K562 (cell line): ENCODE measurements around the gene CREB3L1. TPM values are rescaled to one million over a fixed set of nuclear protein-coding genes. Genes with fewer than 3 reads are reported as not detected.

Experiments
- CSDE1 ChIP-seq, 2 experiments: fragments of 450-650 bp; IDR thresholded peaks; 2 replicates each; pipeline ENCODE4 v1.6.1; 2016; ENCODE audit warnings: mild to moderate bottlenecking in 1 of 2
- ELK3 ChIP-seq: fragments of 450-650 bp; formaldehyde crosslinking; IDR thresholded peaks from 2 replicates; pipeline ENCODE4 v1.4.0; 2020; ENCODE audit warnings: mild to moderate bottlenecking
- FOXM1 ChIP-seq, 2 experiments: fragments of 450-650 bp in 1 of 2; sonication (generic) in 1 of 2; formaldehyde crosslinking in 1 of 2; IDR thresholded peaks; 2 replicates each; pipeline versions ENCODE4 v1.6.1 to v1.9.0; 2017 to 2022; ENCODE audit warnings: low read depth in 2 of 2, mild to moderate bottlenecking in 2 of 2, missing genetic modification reagents in 1 of 2, moderate library complexity in 1 of 2
- HDGF ChIP-seq: fragments of 450-650 bp; IDR thresholded peaks from 2 replicates; pipeline ENCODE4 v1.6.1; 2016
- MCM7 ChIP-seq, 2 experiments: fragments of 450-650 bp; IDR thresholded peaks; 2 replicates each; pipeline ENCODE4 v1.6.1; 2016 to 2018
- MEF2A ChIP-seq: IDR thresholded peaks from 2 replicates; pipeline ENCODE4 v1.6.1; 2011; ENCODE audit warnings: low read depth, mild to moderate bottlenecking, low read length, moderate library complexity; ENCODE audit not compliant: control insufficient read depth
- NR1H2 ChIP-seq: sonication (generic); formaldehyde crosslinking; IDR thresholded peaks from 2 replicates; pipeline ENCODE4 v1.4.0; 2020; ENCODE audit warnings: mild to moderate bottlenecking, missing genetic modification reagents
- PKNOX1 ChIP-seq: fragments of 450-650 bp; IDR thresholded peaks from 2 replicates; pipeline ENCODE4 v1.6.1; 2016
- RAD51 ChIP-seq: fragments of 450-650 bp; IDR thresholded peaks from 2 replicates; pipeline ENCODE4 v1.7.1; 2016; ENCODE audit warnings: low read depth, mild to moderate bottlenecking, borderline replicate concordance
- SLC30A9 ChIP-seq: fragments of 250-450 bp; sonication (Bioruptor Pico); IDR thresholded peaks from 2 replicates; pipeline ENCODE4 v1.8.0; 2022; ENCODE audit warnings: mild to moderate bottlenecking, moderate library complexity
- STAG1 ChIP-seq: sonication (generic); formaldehyde crosslinking; IDR thresholded peaks from 2 replicates; pipeline ENCODE4 v1.5.0; 2020; ENCODE audit warnings: missing genetic modification reagents, borderline replicate concordance
- SUPT5H ChIP-seq: fragments of 450-650 bp; IDR thresholded peaks from 2 replicates; pipeline ENCODE4 v1.6.1; 2016
- TFAM ChIP-seq: fragments of 250-450 bp; sonication (Bioruptor Pico); conservative IDR thresholded peaks from 2 replicates; pipeline ENCODE4 v1.5.0; 2021; ENCODE audit warnings: mild to moderate bottlenecking, moderate library complexity
- TFE3 ChIP-seq: fragments of 450-650 bp; formaldehyde crosslinking; IDR thresholded peaks from 2 replicates; pipeline ENCODE4 v1.4.0; 2020; ENCODE audit warnings: mild to moderate bottlenecking, mixed read lengths
- VEZF1 ChIP-seq: fragments of 200-800 bp; sonication (Bioruptor generic); IDR thresholded peaks from 2 replicates; pipeline ENCODE4 v1.6.1; 2017; ENCODE audit warnings: missing genetic modification characterization, missing compliant biosample characterization
- ZNF445 ChIP-seq: fragments of 250-450 bp; sonication (Bioruptor Pico); IDR thresholded peaks from 2 replicates; pipeline ENCODE4 v1.4.0; 2020; ENCODE audit warnings: low read depth, mild to moderate bottlenecking, moderate library complexity
- polyA plus RNA-seq, 8 experiments: library from polyadenylated mRNA; depleted of rRNA in 4 of 8; stranded (reverse) in 5 of 8; unstranded in 3 of 8; fragments of >200 nt; fragmentation: Nextera tagmentation in 2 of 8; fragmentation: Illumina TruSeq in 1 of 8; extraction: Ambion mirVana in 2 of 8; extraction: Trizol in 1 of 8; gene quantifications; 2 replicates each; pipeline versions ENCODE4 v1.2.1 to v1.2.3, GENCODE V29; 2011 to 2014; ENCODE audit warnings: inconsistent platforms in 1 of 8, missing spikeins in 1 of 8
- total RNA-seq, 7 experiments: library from RNA; depleted of rRNA in 6 of 7; stranded (reverse); fragments of >200 nt in 6 of 7; fragmentation: Illumina TruSeq in 2 of 7; extraction: Trizol in 2 of 7; gene quantifications; 2 replicates each; pipeline versions ENCODE4 v1.2.1 to v1.2.3, GENCODE V29; 2011 to 2021; ENCODE audit warnings: low replicate concordance in 1 of 7

CREB3L1 gene
- total and polyA plus RNA-seq, 9 of the 15 experiments (the other 6 are each of a cell fraction or from before 2014, with no cell fraction given): 1.2 to 27.6 (median 3.7) TPM

- no peak for TF ChIP-seq ELK3 (CRISPR knock-in tag)
- TF ChIP-seq STAG1 (CRISPR knock-in tag): no peak
- TF ChIP-seq CSDE1 (IDR thresholded peaks at IDR 0.05): no peak
- TF ChIP-seq FOXM1 (IDR thresholded peaks at IDR 0.05; ENCODE audit: low read depth): no peak
- no peak for TF ChIP-seq FOXM1 (CRISPR knock-in tag; IDR thresholded peaks at IDR 0.05; ENCODE audit: low read depth)
- TF ChIP-seq SUPT5H: no peak
- no peak for TF ChIP-seq ZNF445 (CRISPR knock-in tag)
- TF ChIP-seq MCM7 (IDR thresholded peaks at IDR 0.05): no peak
- peak; percentile 44; the same call in 1 of the 2 replicates for TF ChIP-seq VEZF1 (CRISPR knock-in tag)
- TF ChIP-seq PKNOX1: peak; percentile 59
- TF ChIP-seq MEF2A: peak; percentile 28; the same call in 1 of the 2 replicates
- no peak for TF ChIP-seq TFAM (CRISPR knock-in tag)
- no peak for TF ChIP-seq NR1H2 (CRISPR knock-in tag)
- TF ChIP-seq HDGF: no peak
- TF ChIP-seq TFE3 (CRISPR knock-in tag): no peak
- no peak for TF ChIP-seq RAD51
- no peak for TF ChIP-seq SLC30A9 (CRISPR knock-in tag)
These were observed 61.7 kb downstream of the CREB3L1 start (continued) for GRCh38 chr11:46338988-46339666.
